Measurements from ENCODE around the gene ASPRV1. TPM values are rescaled to one million over a fixed set of nuclear protein-coding genes. Genes with fewer than 3 reads are reported as not detected.
A peak's percentile ranks its signal among the peaks of the same experiment; 100 is the strongest.

The ASPRV1 gene
- total and polyA plus RNA-seq, 10 of the 15 experiments (the other 5 are each of a cell fraction or from before 2014, with no cell fraction given): 0.11 to 1.1 (median 0.33) TPM

DNA sequence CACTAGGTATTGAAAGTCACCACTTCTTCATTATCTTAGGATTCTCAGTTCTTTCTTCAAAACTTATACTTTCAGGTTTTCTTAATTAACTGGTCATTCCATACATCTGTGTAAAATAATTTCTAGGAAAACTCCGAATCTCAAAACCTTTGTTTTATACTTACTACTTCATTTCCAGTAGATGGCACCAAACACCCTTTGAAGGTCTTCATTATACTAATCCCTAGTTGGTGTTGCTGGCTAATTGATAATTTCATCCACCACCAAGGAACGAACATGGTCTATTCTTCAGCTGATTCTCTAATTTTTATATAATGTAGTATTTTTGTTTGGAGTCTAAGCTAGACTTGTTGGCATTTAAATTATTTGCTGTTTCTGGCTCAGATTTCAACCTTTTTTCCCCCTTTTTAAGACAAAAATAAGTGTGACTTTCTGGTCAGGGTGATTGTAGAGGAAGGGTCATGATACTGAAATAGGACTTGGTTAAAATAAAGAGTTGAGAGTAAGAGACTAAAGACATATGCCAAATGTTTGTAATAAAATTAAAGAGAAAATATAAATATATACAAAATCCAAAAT lies 49.4 kb downstream of the ASPRV1 start (continued):
- TF ChIP-seq, protein P1, sequence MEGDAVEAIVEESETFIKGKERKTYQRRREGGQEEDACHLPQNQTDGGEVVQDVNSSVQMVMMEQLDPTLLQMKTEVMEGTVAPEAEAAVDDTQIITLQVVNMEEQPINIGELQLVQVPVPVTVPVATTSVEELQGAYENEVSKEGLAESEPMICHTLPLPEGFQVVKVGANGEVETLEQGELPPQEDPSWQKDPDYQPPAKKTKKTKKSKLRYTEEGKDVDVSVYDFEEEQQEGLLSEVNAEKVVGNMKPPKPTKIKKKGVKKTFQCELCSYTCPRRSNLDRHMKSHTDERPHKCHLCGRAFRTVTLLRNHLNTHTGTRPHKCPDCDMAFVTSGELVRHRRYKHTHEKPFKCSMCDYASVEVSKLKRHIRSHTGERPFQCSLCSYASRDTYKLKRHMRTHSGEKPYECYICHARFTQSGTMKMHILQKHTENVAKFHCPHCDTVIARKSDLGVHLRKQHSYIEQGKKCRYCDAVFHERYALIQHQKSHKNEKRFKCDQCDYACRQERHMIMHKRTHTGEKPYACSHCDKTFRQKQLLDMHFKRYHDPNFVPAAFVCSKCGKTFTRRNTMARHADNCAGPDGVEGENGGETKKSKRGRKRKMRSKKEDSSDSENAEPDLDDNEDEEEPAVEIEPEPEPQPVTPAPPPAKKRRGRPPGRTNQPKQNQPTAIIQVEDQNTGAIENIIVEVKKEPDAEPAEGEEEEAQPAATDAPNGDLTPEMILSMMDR (IDR thresholded peaks at IDR 0.05 in 2 of 3, conservative IDR thresholded peaks at IDR 0.05 in 1 of 3; ENCODE audit: control insufficient read depth in 2 of 3, extremely low read depth in 1 of 3, insufficient read depth in 1 of 3, low read depth in 3 of 3, low read length in 3 of 3): peak; percentile 33 to 75 (median 50); a peak in 5 of 6 replicates
- no peak for TF ChIP-seq ASH2L (IDR thresholded peaks at IDR 0.05; ENCODE audit: borderline replicate concordance, low read depth)
- TF ChIP-seq, protein P2, sequence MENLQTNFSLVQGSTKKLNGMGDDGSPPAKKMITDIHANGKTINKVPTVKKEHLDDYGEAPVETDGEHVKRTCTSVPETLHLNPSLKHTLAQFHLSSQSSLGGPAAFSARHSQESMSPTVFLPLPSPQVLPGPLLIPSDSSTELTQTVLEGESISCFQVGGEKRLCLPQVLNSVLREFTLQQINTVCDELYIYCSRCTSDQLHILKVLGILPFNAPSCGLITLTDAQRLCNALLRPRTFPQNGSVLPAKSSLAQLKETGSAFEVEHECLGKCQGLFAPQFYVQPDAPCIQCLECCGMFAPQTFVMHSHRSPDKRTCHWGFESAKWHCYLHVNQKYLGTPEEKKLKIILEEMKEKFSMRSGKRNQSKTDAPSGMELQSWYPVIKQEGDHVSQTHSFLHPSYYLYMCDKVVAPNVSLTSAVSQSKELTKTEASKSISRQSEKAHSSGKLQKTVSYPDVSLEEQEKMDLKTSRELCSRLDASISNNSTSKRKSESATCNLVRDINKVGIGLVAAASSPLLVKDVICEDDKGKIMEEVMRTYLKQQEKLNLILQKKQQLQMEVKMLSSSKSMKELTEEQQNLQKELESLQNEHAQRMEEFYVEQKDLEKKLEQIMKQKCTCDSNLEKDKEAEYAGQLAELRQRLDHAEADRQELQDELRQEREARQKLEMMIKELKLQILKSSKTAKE (IDR thresholded peaks at IDR 0.05; ENCODE audit: low read depth, poor library complexity, severe bottlenecking): peak; percentile 43
- TF ChIP-seq RFX5 (IDR thresholded peaks at IDR 0.05; ENCODE audit: low read depth, low read length): no peak
- no peak for TF ChIP-seq CBX5 (IDR thresholded peaks at IDR 0.05; ENCODE audit: low read depth)
- TF ChIP-seq RAD21 (IDR thresholded peaks at IDR 0.05; ENCODE audit: insufficient read depth, low read depth, low read length): peak; percentile 87
- no peak for TF ChIP-seq MYB (IDR thresholded peaks at IDR 0.05; ENCODE audit: borderline replicate concordance, low read depth, low read length)
- no peak for TF ChIP-seq SMAD1 (IDR thresholded peaks at IDR 0.05; ENCODE audit: low read depth, partially characterized antibody)
- TF ChIP-seq TCF12 (IDR thresholded peaks at IDR 0.05; ENCODE audit: low read depth, low read length): no peak
- no peak for TF ChIP-seq SUZ12 (IDR thresholded peaks at IDR 0.05; ENCODE audit: unreplicated experiment)
- no peak for TF ChIP-seq SREBF1 (IDR thresholded peaks at IDR 0.05; ENCODE audit: low read length)
- no peak for TF ChIP-seq IRF4 (IDR thresholded peaks at IDR 0.05; ENCODE audit: low read depth, low read length)
- TF ChIP-seq, protein P3, sequence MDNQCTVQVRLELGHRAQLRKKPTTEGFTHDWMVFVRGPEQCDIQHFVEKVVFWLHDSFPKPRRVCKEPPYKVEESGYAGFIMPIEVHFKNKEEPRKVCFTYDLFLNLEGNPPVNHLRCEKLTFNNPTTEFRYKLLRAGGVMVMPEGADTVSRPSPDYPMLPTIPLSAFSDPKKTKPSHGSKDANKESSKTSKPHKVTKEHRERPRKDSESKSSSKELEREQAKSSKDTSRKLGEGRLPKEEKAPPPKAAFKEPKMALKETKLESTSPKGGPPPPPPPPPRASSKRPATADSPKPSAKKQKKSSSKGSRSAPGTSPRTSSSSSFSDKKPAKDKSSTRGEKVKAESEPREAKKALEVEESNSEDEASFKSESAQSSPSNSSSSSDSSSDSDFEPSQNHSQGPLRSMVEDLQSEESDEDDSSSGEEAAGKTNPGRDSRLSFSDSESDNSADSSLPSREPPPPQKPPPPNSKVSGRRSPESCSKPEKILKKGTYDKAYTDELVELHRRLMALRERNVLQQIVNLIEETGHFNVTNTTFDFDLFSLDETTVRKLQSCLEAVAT (IDR thresholded peaks at IDR 0.05): no peak
- no peak for TF ChIP-seq BACH1 (IDR thresholded peaks at IDR 0.05; ENCODE audit: borderline replicate concordance)
- TF ChIP-seq, protein P4, sequence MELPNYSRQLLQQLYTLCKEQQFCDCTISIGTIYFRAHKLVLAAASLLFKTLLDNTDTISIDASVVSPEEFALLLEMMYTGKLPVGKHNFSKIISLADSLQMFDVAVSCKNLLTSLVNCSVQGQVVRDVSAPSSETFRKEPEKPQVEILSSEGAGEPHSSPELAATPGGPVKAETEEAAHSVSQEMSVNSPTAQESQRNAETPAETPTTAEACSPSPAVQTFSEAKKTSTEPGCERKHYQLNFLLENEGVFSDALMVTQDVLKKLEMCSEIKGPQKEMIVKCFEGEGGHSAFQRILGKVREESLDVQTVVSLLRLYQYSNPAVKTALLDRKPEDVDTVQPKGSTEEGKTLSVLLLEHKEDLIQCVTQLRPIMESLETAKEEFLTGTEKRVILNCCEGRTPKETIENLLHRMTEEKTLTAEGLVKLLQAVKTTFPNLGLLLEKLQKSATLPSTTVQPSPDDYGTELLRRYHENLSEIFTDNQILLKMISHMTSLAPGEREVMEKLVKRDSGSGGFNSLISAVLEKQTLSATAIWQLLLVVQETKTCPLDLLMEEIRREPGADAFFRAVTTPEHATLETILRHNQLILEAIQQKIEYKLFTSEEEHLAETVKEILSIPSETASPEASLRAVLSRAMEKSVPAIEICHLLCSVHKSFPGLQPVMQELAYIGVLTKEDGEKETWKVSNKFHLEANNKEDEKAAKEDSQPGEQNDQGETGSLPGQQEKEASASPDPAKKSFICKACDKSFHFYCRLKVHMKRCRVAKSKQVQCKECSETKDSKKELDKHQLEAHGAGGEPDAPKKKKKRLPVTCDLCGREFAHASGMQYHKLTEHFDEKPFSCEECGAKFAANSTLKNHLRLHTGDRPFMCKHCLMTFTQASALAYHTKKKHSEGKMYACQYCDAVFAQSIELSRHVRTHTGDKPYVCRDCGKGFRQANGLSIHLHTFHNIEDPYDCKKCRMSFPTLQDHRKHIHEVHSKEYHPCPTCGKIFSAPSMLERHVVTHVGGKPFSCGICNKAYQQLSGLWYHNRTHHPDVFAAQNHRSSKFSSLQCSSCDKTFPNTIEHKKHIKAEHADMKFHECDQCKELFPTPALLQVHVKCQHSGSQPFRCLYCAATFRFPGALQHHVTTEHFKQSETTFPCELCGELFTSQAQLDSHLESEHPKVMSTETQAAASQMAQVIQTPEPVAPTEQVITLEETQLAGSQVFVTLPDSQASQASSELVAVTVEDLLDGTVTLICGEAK (IDR thresholded peaks at IDR 0.05; ENCODE audit: borderline replicate concordance): no peak
- TF ChIP-seq MXI1 (IDR thresholded peaks at IDR 0.05; ENCODE audit: low read depth, low read length): no peak
- TF ChIP-seq NBN (IDR thresholded peaks at IDR 0.05): no peak
- no peak for TF ChIP-seq MTA3 (IDR thresholded peaks at IDR 0.05; ENCODE audit: borderline replicate concordance, low read length)
- TF ChIP-seq SMC3 (IDR thresholded peaks at IDR 0.05; ENCODE audit: borderline replicate concordance, low read length): peak; percentile 61; the same call in 1 of the 2 replicates
- no peak for TF ChIP-seq KDM1A (IDR thresholded peaks at IDR 0.05; ENCODE audit: borderline replicate concordance)
